GM18507 (cell line): ENCODE measurements around the gene BOD1L2.

Experiments used
- DNase-seq: peaks from one replicate; pipeline ENCODE4 v3.0.0; 2011; ENCODE audit warnings: low read depth; ENCODE audit not compliant: insufficient read length; ENCODE audit errors: extremely low spot score
- FAIRE-seq: peaks from 2 replicates; lab custom pipeline; 2011; peaks lifted over from hg19 to GRCh38; lab: Jason Lieb, UNC

The BOD1L2 gene

DNA sequence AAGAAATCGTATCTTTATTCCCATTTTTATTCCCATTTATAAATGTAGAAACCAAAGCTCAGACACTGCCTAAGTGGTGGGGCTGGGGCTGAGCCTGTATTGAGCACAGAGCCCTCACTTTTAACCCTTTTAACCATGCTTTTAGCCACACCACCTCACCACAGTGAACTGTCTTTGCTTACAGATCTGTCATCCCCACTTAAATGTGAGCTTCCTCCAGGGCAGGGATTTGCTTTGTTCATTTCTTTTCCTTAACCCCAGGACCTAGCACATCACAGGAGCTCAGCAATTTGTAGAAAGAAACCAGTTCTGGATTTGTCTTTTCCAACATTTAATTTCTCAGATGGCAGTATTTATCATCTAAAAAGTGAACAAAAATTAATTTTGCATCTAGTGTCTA, 2.2 kb downstream of the BOD1L2 start:
- no peak for FAIRE-seq
- DNase-seq: no peak

- DNase-seq: no peak
- FAIRE-seq: no peak
These were observed 2.6 kb downstream of the BOD1L2 start for GRCh38 chr18:57149531-57149930.

DNA sequence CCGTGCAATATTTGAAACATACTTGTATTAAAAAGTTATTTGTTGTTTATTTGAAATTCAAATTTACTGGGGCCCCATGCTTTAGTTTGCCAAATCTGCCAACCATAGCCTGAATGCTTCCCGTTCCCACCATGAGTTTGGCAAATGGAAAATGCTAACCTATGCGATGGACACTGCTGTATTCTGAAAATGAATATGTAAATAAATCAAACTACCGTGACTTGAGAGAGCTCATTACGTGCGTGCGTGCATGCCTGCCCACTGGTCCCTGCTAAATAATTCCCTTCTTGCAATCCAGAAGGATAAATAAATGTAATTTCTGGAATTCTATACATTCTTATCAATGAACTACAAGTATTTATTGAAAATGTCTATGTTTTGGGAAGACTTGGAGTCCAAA, 3.2 kb downstream of the BOD1L2 start:
- DNase-seq (no peak), FAIRE-seq (no peak)

DNA sequence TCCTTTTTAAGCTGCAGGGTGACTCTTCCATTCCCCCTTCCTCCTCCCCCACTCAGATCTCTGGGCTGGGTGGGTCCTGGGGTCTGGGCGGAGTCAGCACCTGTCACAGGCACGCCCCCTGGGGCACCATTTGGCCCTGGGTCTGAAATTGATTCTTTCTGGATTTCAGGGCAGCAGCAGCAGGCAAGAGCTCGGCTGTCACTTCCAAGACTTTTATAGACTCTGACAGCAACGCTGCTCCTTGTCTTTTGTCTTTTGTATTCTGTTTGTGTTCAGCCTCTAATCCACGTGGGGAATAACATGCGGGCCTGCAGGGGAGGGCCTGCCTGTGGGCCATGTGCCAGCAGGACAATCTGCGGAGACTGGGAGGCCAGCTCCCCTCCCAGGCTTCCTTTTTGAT, 3.9 kb downstream of the BOD1L2 start:
- DNase-seq (no peak), FAIRE-seq (no peak)

GRCh38 chr18:57154191-57154830, 7.4 kb downstream of the BOD1L2 start:
- FAIRE-seq: no peak
- no peak for DNase-seq

DNA sequence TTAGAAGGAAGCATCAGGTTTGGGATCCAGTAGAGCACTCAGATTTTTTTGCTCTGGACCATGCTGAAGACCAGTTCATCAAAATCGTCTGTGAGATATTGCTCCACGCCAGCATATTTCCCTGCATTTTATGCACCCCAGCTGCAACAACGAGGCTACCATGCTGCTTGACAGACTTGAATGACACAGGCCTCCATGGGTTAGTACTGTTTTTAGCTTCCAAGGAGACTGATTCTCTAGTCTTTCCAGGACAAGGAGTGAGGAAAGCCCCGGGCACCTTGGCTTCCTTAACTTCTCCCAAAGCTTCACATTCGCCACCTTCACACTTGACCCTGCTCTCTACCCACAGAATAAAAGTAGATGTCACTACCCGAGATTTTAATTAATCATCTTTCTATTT, 17.5 kb downstream of the BOD1L2 start:
- FAIRE-seq: no peak

DNA sequence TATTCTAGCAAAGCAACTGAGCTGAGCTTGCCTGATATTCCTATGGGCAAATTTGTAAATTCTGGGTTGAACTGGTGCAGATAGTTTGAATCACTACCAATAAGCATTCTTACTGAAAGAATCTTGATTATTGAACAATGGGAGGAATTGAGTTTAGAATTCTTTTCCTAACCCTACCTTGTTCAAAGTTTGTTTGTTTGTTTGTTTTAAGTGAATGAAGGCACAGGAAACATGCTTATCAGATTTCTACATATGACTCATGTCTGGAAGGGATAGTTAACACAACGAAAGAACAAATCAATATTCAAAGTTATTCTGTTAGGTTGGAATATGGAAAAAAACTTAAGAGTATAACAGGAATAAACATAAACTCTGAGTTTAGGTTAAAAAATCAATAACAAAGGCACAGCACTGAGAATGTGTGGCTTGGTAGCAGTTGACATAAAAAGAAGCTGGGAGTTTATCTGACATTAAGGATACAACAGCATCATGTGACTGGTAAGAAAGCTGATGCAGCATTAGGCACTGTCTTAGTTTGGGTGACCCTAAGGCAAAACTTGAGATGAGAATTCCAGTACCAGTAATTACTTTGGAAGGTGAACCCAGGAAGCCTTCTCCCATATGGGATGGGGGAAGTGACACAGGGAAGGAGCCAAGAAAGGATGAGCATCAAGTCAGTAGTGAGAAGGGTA, 20.9 kb downstream of the BOD1L2 start:
- FAIRE-seq: no peak
- no peak for DNase-seq

More for the DNA sequence above, 17.5 kb downstream of the BOD1L2 start:
- DNase-seq: no peak

DNA sequence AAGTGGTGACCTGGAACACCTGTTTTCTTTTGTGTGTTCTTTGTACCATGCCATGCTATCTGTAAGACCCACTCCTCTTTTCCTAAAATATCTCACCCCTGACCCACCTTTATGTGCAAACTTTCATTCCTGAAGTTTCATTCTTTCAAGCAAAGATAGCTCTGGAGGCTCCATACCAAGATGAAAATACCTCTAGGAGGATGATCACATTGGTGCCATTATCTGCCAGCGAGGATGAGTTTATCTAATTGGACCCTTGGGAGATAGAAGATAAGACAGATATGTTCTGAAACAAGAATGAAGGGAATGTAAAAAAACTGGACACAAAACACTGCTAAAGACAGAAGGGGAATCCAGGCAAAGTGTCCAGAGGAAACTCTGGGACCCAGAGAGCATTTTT, 24.1 kb downstream of the BOD1L2 start:
- DNase-seq: no peak
- FAIRE-seq: no peak

DNA sequence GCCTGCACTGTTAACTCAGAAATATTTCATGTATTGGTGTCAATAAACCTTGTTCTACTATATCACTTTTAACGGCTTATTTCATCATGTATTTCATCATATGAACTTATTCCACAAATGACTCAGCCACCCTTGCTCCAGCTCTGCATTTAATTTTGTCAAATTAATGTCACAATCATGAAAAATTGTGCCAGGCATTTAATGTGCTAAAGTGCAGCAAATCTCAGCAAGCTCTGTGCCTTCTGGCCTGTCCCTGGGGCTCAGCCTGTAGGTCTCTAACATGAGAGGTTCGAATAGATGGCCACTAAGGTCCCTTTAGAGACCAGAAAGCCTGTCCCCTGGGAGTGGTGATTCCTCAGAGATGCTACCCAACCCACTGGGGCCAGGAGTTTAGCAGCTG, 28.6 kb downstream of the BOD1L2 start:
- FAIRE-seq (no peak), DNase-seq (no peak)

- no peak for DNase-seq
- FAIRE-seq: no peak
These were observed 38.5 kb downstream of the BOD1L2 start for GRCh38 chr18:57185434-57185833.

GRCh38 chr18:57188851-57189557, 42.1 kb downstream of the BOD1L2 start:
- DNase-seq: no peak
- no peak for FAIRE-seq

DNA sequence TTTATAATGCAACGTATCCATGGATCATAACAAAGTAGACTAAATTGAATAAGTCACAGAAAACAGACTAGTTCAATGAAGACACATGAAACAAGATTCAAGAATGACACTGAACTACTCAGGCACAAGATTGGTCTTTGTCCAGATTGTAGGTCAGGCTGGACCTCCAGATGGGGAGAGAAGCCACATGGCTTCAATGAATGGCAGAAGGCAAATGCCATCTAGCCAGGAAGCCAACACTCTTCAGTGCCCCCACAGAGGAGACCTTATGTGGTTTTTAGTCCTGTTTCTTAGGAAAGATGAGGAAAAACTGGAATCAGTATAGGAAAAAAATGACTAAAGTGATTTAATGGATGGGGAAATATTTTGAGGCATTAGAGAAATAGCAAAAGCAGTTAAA, 43.1 kb downstream of the BOD1L2 start:
- DNase-seq: no peak

DNA sequence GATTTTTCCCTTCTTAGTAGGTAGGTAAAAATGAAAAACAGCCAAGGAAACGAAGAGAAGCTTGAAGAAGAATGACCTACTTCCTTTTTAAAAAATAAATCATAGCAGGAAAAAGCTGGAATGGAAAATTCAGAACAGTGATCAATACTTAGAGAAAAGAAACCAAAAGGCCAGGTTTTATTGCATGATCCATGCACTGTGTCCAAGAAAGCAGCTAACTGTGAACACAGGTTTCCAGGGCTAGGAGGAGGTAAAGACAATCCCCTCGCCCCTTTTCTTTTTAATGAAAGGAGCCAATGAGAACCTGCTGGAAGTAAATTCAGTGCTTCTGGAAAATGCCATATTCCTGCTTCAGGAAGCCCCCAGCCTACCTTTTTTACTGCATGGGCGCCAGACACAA, 47.2 kb downstream of the BOD1L2 start:
- FAIRE-seq (no peak), DNase-seq (no peak)

More for the DNA sequence above, 43.1 kb downstream of the BOD1L2 start:
- no peak for FAIRE-seq

DNA sequence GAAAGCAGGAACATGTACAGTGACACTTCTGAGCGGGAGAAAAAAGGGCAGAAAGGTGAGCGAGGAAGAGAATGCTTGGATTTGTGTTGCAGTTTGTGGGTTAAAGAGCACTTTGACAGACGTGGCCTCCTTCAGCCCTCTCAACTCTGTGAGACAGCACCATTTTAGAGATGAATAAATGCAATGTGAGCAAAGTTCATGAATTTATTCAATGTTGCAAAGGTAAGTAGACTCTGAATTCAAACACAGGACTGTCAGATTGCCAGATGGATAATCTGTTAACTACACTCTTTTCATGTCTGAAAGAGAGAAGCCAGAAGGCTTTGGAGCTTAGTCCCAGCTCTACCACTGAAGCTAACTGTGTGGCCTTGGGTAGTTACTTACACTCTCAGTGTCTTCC, 47.7 kb downstream of the BOD1L2 start:
- FAIRE-seq (no peak), DNase-seq (no peak)

- DNase-seq (no peak), FAIRE-seq (no peak)
These were observed 48.5 kb downstream of the BOD1L2 start for GRCh38 chr18:57195341-57195740.

DNA sequence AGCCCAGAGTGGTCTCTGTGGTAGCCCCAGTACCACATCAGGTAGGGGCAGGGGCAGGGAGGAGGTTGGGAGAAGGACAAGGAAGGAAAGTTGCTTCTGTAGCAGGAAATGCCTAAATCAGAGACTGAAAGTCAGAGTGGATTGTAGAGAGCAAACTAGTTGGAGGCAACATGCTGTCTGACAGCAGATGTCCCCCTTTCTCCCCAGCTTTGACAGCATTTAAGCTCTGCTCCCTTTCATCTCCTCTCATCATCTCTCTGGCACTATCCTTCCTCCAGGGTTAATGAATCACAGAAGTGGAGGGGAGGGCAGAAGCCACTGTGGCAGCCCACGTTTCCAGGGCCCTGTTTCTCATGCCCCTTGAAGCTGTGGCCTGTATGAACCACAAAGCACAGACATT, 50.4 kb downstream of the BOD1L2 start:
- no peak for DNase-seq
- no peak for FAIRE-seq

GRCh38 chr18:57198073-57198472, 51.2 kb downstream of the BOD1L2 start:
- no peak for FAIRE-seq
- no peak for DNase-seq
